Tibial artery (tissue), 4 donors: ENCODE data around the gene HOXA3.

Experiments
- DNase-seq, 2 donors: peaks; one replicate each; pipeline ENCODE4 v3.0.0-alpha.2; 2019
- H3K27ac ChIP-seq, 2 donors: fragments of 200-600 bp; sonication (generic) in 1 of 2; 1 replicate in 1 of 2; 2 replicates in 1 of 2; pipeline ENCODE4 v1.5.1; 2018 to 2019; ENCODE audit warnings: mild to moderate bottlenecking in 1 of 2
- H3K27me3 ChIP-seq, 2 donors: fragments of 200-600 bp; sonication (generic) in 1 of 2; one replicate each; pipeline versions ENCODE4 v1.5.1 to v1.6.0; 2016 to 2019
- H3K36me3 ChIP-seq, 3 donors: fragments of 200-600 bp; sonication (generic) in 2 of 3; one replicate each; pipeline ENCODE4 v1.5.1; 2016 to 2019; ENCODE audit warnings: mild to moderate bottlenecking in 2 of 3
- H3K4me1 ChIP-seq, 4 donors: fragments of 200-600 bp; sonication (generic) in 2 of 4; 1 replicate in 3 of 4; 2 replicates in 1 of 4; pipeline ENCODE4 v1.5.1; 2016 to 2019
- H3K4me3 ChIP-seq, 2 donors: fragments of 200-600 bp; sonication (generic) in 1 of 2; 1 replicate in 1 of 2; 2 replicates in 1 of 2; pipeline ENCODE4 v1.5.1; 2018 to 2019; ENCODE audit warnings: mild to moderate bottlenecking in 2 of 2
- H3K9me3 ChIP-seq, 3 donors: fragments of 200-600 bp; sonication (generic) in 1 of 3; one replicate each; pipeline ENCODE4 v1.5.1; 2016 to 2019
- intact Hi-C: fragments of 100-400 bp; cut with DNase I; formaldehyde crosslinking; loops from one replicate; pipeline ENCODE4 v1.15.0; 2023; ENCODE audit warnings: low total_unique reads
- TF ChIP-seq, protein P1 (sequence below), 2 experiments: fragments of 200-600 bp in 1 of 2; fragments of 450-650 bp in 1 of 2; IDR thresholded peaks; one replicate each; pipeline ENCODE4 v1.5.1; 2017 to 2019; ENCODE audit warnings: antibody characterized with exemption in 2 of 2, mild to moderate bottlenecking in 1 of 2, moderate library complexity in 1 of 2

HOXA3 gene

GRCh38 chr7:27073076-27073475, 79.3 kb downstream of the HOXA3 start:
- TF ChIP-seq, protein P1, sequence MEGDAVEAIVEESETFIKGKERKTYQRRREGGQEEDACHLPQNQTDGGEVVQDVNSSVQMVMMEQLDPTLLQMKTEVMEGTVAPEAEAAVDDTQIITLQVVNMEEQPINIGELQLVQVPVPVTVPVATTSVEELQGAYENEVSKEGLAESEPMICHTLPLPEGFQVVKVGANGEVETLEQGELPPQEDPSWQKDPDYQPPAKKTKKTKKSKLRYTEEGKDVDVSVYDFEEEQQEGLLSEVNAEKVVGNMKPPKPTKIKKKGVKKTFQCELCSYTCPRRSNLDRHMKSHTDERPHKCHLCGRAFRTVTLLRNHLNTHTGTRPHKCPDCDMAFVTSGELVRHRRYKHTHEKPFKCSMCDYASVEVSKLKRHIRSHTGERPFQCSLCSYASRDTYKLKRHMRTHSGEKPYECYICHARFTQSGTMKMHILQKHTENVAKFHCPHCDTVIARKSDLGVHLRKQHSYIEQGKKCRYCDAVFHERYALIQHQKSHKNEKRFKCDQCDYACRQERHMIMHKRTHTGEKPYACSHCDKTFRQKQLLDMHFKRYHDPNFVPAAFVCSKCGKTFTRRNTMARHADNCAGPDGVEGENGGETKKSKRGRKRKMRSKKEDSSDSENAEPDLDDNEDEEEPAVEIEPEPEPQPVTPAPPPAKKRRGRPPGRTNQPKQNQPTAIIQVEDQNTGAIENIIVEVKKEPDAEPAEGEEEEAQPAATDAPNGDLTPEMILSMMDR (IDR thresholded peaks at IDR 0.05), result no peak
- H3K4me3 ChIP-seq, result no peak overlapping the region
- H3K27ac ChIP-seq, result no peak overlapping the region
- intact Hi-C loops, result no loop called here
- H3K9me3 ChIP-seq, result no peaks in the 10 kb centered on the region
- no peaks in the 10 kb centered on the region for H3K4me1 ChIP-seq
- no peak for DNase-seq
- H3K27me3 ChIP-seq, result no peaks in the 10 kb centered on the region
- no peaks in the 10 kb centered on the region for H3K36me3 ChIP-seq

DNA sequence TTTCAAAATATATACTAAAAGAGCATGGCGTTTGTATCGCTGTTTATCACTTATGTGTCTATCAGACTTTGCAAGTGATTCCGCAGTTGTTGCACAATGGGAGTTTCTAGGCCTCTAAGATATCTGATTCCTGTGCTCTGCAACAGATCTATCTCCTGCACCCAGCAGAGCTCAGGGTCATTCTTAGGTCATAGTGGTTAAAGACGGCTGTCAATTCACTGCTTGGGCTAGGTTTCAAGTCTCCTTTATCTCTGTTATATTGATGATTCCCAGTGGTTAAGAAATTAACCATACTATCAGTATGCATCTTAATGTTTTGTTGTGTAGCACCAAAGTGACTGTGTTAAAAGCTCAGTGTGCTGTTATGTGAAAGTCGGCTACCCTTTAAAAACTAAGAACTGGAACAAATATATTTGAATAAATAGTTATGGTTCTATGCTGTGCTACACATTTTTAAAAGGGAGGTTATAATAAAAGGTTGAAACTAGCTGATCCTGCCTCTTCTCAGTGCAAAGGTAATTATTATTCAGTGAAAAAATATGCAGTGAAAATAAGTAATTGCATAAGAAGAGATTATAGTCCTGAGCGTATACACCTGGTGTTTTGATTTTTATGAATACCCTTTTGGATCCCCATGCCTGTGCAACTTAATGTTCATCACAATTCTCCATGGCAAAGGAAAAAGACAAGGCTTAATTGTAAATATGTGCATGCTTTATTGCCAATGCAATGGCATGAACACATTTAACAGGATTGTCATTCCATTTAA, 80.6 kb downstream of the HOXA3 start:
- no peaks in the 10 kb centered on the region for H3K36me3 ChIP-seq
- no peak for DNase-seq
- no peaks in the 10 kb centered on the region for H3K9me3 ChIP-seq
- H3K4me1 ChIP-seq, result no peaks in the 10 kb centered on the region
- H3K27ac ChIP-seq, result no peak overlapping the region
- TF ChIP-seq, protein P1 (IDR thresholded peaks at IDR 0.05), result no peak
- intact Hi-C loops, result no loop called here
- no peak overlapping the region for H3K4me3 ChIP-seq
- no peaks in the 10 kb centered on the region for H3K27me3 ChIP-seq

DNA sequence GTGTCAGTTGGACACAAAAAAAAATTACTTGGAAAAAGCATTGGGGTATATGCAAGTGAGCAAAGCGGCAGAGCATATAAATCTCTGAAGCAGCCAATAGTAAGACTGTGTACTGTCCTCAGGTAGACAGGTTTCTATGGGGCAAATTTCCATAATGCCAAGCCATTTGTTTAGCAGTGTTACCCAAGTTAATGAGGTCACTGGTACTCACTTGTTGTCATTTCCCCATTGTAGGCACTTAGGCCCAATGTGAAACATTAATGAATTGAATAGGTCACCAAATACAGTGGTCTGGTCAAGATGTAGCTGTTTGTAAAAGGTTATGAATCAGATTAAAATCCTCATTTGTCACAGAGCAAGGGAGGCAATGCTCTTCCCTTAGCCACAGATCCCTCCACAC, 84.1 kb downstream of the HOXA3 start:
- Histone ChIP-seq H3K4me3 (no peak overlapping the region), H3K36me3 (no peaks in the 10 kb centered on the region), H3K4me1 (peaks cover 0 to 4% (median 0%) of the 10 kb centered on the region in 4 donors), H3K27me3 (no peaks in the 10 kb centered on the region), H3K9me3 (no peaks in the 10 kb centered on the region), H3K27ac (no peak overlapping the region)
- DNase-seq, result no peak
- TF ChIP-seq, protein P1 (IDR thresholded peaks at IDR 0.05), result no peak
- intact Hi-C loops, result no loop called here

GRCh38 chr7:27066148-27066547, 86.2 kb downstream of the HOXA3 start:
- no peak for DNase-seq
- no peaks in the 10 kb centered on the region for H3K9me3 ChIP-seq
- no peak overlapping the region for H3K4me3 ChIP-seq
- H3K4me1 ChIP-seq, result peaks cover 0 to 4% (median 0%) of the 10 kb centered on the region in 4 donors
- H3K36me3 ChIP-seq, result no peaks in the 10 kb centered on the region
- intact Hi-C loops, result no loop called here
- TF ChIP-seq, protein P1 (IDR thresholded peaks at IDR 0.05), result no peak
- H3K27me3 ChIP-seq, result no peaks in the 10 kb centered on the region
- H3K27ac ChIP-seq, result no peak overlapping the region

GRCh38 chr7:27065709-27066108, 86.7 kb downstream of the HOXA3 start:
- no peak for DNase-seq
- H3K4me3 ChIP-seq, result no peak overlapping the region
- H3K36me3 ChIP-seq, result no peaks in the 10 kb centered on the region
- TF ChIP-seq, protein P1 (IDR thresholded peaks at IDR 0.05), result no peak
- no peak overlapping the region for H3K27ac ChIP-seq
- H3K27me3 ChIP-seq, result no peaks in the 10 kb centered on the region
- intact Hi-C loops, result no loop called here
- H3K4me1 ChIP-seq, result peaks cover 0 to 4% (median 0%) of the 10 kb centered on the region in 4 donors
- no peaks in the 10 kb centered on the region for H3K9me3 ChIP-seq
